Measurements from ENCODE around the gene SYNGR2.

Gene SYNGR2

DNA sequence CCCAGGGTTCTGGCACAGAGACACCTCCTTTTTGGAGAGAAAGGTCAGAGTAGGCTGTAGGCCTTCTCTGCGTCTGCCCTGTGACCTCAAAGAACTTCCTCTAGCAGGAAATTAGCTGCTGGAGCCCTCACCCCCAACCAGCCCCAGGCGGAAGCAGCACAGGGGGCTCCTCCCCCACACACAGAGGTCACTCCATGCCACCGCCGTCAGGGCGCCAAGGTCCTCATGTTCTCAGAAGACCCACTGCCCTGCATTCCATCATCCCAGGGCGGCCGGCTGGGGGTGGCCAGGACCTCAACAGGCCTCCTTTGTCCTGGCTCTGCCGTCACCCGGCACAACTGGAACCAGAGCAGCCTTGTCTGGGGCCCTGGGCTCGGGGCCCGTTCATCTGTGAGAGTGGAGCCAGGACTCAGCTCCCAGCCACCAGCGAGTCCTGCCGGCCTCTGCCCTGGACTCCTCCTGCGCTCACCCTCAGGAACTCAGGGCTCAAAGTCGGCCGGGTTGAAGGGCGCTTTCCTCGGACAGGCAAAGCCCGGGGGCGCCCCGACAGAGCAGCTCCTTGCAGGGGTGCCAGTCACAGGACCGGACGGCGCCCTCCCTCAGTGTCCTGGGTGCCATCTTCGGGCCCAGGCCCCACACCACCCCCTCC lies 41.0 kb upstream of the SYNGR2 start:
- no peak for TF ChIP-seq ZNF274 (IDR thresholded peaks at IDR 0.05; ENCODE audit: low read depth, low read length)
- no peak for TF ChIP-seq SUZ12 (IDR thresholded peaks at IDR 0.05; ENCODE audit: extremely low read depth, insufficient read depth, insufficient read length)
- TF ChIP-seq YY1 (IDR thresholded peaks at IDR 0.05; ENCODE audit: insufficient read depth, insufficient read length), result no peak
- peak overlapping the region; percentile 87 for H3K9ac ChIP-seq (ENCODE audit: insufficient read length, low read depth)
- peaks cover 40% of the 10 kb centered on the region for H3K4me1 ChIP-seq (ENCODE audit: insufficient read depth, insufficient read length)
- peaks cover 40% of the 10 kb centered on the region for H3K36me3 ChIP-seq (ENCODE audit: insufficient read depth, insufficient read length, low read length)
- no peaks in the 10 kb centered on the region for H3K9me3 ChIP-seq (ENCODE audit: insufficient read depth, low read length)
- DNase-seq (ENCODE audit: low read depth, low spot score), result no peak
- peak overlapping the region; percentile 77 for H3K4me3 ChIP-seq (ENCODE audit: insufficient read length, low read depth)
- peaks cover 19% of the 10 kb centered on the region for H3K27me3 ChIP-seq (ENCODE audit: insufficient read depth, insufficient read length)

DNA sequence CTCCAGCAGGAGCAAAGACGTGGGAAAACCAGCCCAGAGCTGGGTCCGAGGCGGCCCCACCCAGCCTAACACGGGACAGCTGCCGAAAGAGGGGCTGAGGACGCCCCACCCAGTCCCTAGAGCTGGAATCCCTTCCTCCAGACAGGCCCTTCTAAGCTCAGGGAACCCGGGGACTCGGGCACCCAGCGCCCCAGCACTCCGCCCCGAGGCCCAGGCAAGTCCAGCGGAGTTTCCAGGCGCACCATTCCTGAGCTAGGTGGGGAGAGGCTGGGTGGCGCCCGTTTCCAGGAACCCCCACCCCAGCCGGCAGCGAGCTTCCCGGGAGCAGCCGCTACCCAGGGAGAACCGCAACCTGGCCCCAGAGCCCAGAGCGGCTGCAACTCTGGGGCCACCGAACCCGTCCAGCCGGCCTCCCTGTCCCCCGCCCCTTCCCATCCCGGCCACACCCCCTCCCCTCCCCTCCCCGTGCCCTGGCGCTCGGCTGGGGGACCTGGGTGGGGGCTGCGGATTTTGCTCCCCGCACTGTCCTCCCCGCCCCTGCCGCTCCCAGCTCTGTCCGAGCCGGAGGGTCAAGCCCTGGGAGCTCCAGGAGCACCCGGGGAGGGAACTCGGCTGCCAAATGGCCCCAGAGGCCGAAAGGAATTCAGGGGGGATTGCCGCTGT lies 40.4 kb upstream of the SYNGR2 start:
- H3K27me3 ChIP-seq (ENCODE audit: insufficient read depth, insufficient read length), result peaks cover 25% of the 10 kb centered on the region
- peak overlapping the region; percentile 77 for H3K4me3 ChIP-seq (ENCODE audit: insufficient read length, low read depth)
- H3K36me3 ChIP-seq (ENCODE audit: insufficient read depth, insufficient read length, low read length), result peaks cover 34% of the 10 kb centered on the region
- TF ChIP-seq ZNF274 (IDR thresholded peaks at IDR 0.05; ENCODE audit: low read depth, low read length) (no peak), SUZ12 (IDR thresholded peaks at IDR 0.05; ENCODE audit: extremely low read depth, insufficient read depth, insufficient read length) (no peak), YY1 (IDR thresholded peaks at IDR 0.05; ENCODE audit: insufficient read depth, insufficient read length) (no peak)
- H3K9ac ChIP-seq (ENCODE audit: insufficient read length, low read depth), result peak overlapping the region; percentile 87
- no peaks in the 10 kb centered on the region for H3K9me3 ChIP-seq (ENCODE audit: insufficient read depth, low read length)
- H3K4me1 ChIP-seq (ENCODE audit: insufficient read depth, insufficient read length), result peaks cover 46% of the 10 kb centered on the region
- no peak for DNase-seq (ENCODE audit: low read depth, low spot score)

DNA sequence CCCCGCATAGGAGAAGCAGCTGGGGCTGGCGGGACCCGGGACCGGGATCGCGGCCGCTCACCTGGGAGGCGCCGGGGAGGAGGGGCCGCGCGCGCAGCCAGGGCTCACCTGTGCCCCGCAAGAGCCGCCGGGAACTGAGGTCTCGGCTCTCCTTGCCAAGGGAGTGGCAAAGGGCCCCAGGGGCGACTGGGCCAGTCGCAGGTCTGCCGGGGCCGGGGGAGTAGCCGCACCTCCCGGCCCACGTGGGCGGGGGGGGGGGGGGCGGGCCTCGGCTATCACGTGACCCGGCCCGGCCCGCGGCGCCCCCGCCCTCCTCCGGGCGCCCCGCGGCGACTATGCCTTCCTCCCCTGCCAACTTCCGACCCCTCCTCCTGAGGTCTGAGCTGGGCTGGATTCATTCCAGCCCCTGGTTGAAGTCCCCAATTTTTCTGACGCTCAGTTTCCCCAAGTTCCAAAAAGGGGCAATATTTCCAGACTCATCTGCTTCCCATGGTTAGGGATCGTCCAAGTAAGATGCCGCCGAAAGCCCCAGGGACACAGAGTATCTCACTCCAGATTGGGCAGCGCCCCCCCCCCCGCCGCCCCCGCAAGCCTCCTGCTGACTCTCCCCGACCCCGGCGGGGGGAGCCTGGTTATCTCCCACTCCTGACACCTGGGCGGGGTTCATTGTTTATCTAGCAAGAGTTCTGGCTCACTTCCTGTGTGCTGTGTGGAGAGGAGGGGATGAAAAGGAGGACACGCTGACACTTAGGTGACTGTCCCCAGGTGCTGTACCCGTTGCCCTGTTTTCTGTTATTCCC lies 39.6 kb upstream of the SYNGR2 start, which contains the start of gene TMC6:
TSS of gene TMC6 (minus strand) at position 205 of the 800 bp plus-strand sequence. CDS start 1,923 bp downstream, outside the sequence.
- H3K27me3 ChIP-seq (ENCODE audit: insufficient read depth, insufficient read length), result peaks cover 33% of the 10 kb centered on the region

DNA sequence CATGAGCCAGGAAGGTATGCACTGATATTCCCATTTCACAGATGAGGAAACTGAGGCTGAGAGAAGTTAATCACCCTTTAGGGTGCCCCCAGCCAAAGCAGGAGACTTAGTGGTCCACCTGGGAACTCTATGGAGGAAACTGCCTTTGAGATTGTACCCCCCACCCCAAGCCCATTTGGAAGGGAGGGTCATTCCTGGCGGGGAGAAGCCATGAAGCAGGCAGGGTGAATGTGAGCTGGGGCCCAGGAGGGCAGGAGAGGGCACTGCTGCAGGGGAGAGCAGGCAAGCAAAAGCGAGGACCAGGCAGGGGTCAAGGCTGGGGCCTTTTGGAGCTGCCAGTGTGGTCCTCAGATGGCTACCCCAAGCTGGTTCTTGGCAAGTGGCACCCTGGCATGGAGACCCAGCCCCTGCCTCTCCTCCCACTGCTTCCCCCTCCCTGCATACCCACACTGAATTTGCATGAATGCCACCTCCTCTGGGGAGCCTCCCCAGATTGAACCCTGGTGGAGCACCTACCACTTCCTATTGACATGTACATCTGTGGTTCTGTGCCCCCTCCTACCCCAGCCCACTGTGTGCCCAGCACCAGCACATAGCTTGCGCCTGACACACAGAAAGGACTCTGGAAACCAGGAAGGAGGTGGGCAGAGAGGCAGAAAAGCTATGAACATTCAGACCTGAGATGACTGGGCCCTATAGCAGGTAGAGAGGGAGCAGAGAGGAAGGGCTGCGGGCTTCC lies 38.9 kb upstream of the SYNGR2 start:
- H3K9me3 ChIP-seq (ENCODE audit: insufficient read depth, low read length), result no peaks in the 10 kb centered on the region
- no peak overlapping the region for H3K4me3 ChIP-seq (ENCODE audit: insufficient read length, low read depth)
- TF ChIP-seq ZNF274 (IDR thresholded peaks at IDR 0.05; ENCODE audit: low read depth, low read length), result no peak
- TF ChIP-seq SUZ12 (IDR thresholded peaks at IDR 0.05; ENCODE audit: extremely low read depth, insufficient read depth, insufficient read length), result no peak
- TF ChIP-seq YY1 (IDR thresholded peaks at IDR 0.05; ENCODE audit: insufficient read depth, insufficient read length), result no peak
- H3K36me3 ChIP-seq (ENCODE audit: insufficient read depth, insufficient read length, low read length), result peaks cover 19% of the 10 kb centered on the region
- peaks cover 37% of the 10 kb centered on the region for H3K27me3 ChIP-seq (ENCODE audit: insufficient read depth, insufficient read length)
- H3K9ac ChIP-seq (ENCODE audit: insufficient read length, low read depth), result no peak overlapping the region
- H3K4me1 ChIP-seq (ENCODE audit: insufficient read depth, insufficient read length), result peaks cover 43% of the 10 kb centered on the region
- no peak for DNase-seq (ENCODE audit: low read depth, low spot score)

More for the DNA sequence above, 39.6 kb upstream of the SYNGR2 start, which contains the start of gene TMC6:
- Histone ChIP-seq H3K36me3 (ENCODE audit: insufficient read depth, insufficient read length, low read length) (peaks cover 27% of the 10 kb centered on the region), H3K9ac (ENCODE audit: insufficient read length, low read depth) (peak within 1 kb of the TSS; percentile 87), H3K4me1 (ENCODE audit: insufficient read depth, insufficient read length) (peaks cover 46% of the 10 kb centered on the region), H3K4me3 (ENCODE audit: insufficient read length, low read depth) (peak within 1 kb of the TSS; percentile 77), H3K9me3 (ENCODE audit: insufficient read depth, low read length) (no peaks in the 10 kb centered on the region)
- TF ChIP-seq ZNF274 (IDR thresholded peaks at IDR 0.05; ENCODE audit: low read depth, low read length), result no peak
- no peak for TF ChIP-seq YY1 (IDR thresholded peaks at IDR 0.05; ENCODE audit: insufficient read depth, insufficient read length)
- no peak for TF ChIP-seq SUZ12 (IDR thresholded peaks at IDR 0.05; ENCODE audit: extremely low read depth, insufficient read depth, insufficient read length)
- no peak for DNase-seq (ENCODE audit: low read depth, low spot score)

DNA sequence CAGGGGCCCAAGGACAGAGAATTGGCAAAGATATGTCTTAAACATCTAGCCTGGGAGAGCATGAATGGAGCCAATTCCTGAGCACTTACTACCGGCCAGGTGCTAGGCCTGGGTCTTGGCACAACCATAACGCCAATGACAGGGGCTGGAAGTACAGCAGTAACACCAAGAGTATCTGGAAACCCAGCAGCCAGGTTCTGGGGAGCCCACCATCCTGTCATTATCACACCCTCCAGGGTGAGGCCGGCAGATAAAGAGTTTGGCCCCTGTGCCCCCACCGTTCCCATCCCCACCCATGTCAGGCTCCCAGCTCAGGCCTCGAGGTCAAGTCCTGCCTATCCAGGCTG lies 38.3 kb upstream of the SYNGR2 start:
- no peak for DNase-seq (ENCODE audit: low read depth, low spot score)
- no peaks in the 10 kb centered on the region for H3K9me3 ChIP-seq (ENCODE audit: insufficient read depth, low read length)
- peaks cover 13% of the 10 kb centered on the region for H3K36me3 ChIP-seq (ENCODE audit: insufficient read depth, insufficient read length, low read length)
- peaks cover 37% of the 10 kb centered on the region for H3K27me3 ChIP-seq (ENCODE audit: insufficient read depth, insufficient read length)
- H3K9ac ChIP-seq (ENCODE audit: insufficient read length, low read depth), result no peak overlapping the region
- no peak overlapping the region for H3K4me3 ChIP-seq (ENCODE audit: insufficient read length, low read depth)
- TF ChIP-seq SUZ12 (IDR thresholded peaks at IDR 0.05; ENCODE audit: extremely low read depth, insufficient read depth, insufficient read length) (no peak), ZNF274 (IDR thresholded peaks at IDR 0.05; ENCODE audit: low read depth, low read length) (no peak), YY1 (IDR thresholded peaks at IDR 0.05; ENCODE audit: insufficient read depth, insufficient read length) (no peak)
- H3K4me1 ChIP-seq (ENCODE audit: insufficient read depth, insufficient read length), result peaks cover 41% of the 10 kb centered on the region

DNA sequence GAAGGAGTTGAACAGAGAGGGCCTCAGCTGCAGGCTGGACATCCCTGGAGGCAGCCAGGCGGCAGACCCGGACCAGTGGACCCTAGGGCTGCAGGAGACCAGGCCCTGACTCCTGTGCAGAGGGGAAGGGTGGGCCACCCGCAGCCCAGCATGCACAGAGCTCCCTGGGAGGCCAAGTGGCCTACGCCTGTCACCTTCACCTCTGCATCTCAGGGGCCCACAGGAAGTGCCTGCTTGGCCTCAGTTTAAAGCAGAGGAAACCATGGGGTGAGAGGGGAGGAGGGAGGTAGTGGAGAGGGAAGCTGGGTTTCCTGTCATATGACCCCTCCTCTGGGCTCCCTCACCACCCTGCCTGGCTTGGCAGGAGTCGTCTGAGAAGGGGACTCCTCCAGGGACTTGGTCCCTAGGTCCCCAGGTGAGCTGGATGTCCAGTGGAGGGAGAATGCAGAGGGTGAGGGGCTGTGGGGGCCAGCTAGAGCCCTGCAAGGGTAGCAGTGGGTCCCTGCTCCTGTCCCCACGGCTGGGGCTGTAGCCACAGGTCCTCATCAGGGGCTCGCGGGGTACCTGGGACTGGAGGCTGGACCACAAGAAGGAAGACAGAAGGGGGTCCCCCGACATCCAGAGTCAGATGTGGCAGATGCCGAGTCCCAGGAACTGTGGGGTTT lies 37.8 kb upstream of the SYNGR2 start, which contains the start of gene TMC8:
TSS of gene TMC8 (plus strand) at position 335 of the 665 bp plus-strand sequence. CDS start 818 bp downstream, outside the sequence.
- peak within 1 kb of the TSS; percentile 58 for H3K9ac ChIP-seq (ENCODE audit: insufficient read length, low read depth)
- DNase-seq (ENCODE audit: low read depth, low spot score), result no peak
- H3K4me3 ChIP-seq (ENCODE audit: insufficient read length, low read depth), result peak within 1 kb of the TSS; percentile 29

More for the DNA sequence above, 37.8 kb upstream of the SYNGR2 start, which contains the start of gene TMC8:
- TF ChIP-seq ZNF274 (IDR thresholded peaks at IDR 0.05; ENCODE audit: low read depth, low read length) (no peak), YY1 (IDR thresholded peaks at IDR 0.05; ENCODE audit: insufficient read depth, insufficient read length) (no peak), SUZ12 (IDR thresholded peaks at IDR 0.05; ENCODE audit: extremely low read depth, insufficient read depth, insufficient read length) (no peak)
- H3K36me3 ChIP-seq (ENCODE audit: insufficient read depth, insufficient read length, low read length), result peaks cover 8% of the 10 kb centered on the region
- H3K9me3 ChIP-seq (ENCODE audit: insufficient read depth, low read length), result no peaks in the 10 kb centered on the region
- peaks cover 37% of the 10 kb centered on the region for H3K27me3 ChIP-seq (ENCODE audit: insufficient read depth, insufficient read length)
- H3K4me1 ChIP-seq (ENCODE audit: insufficient read depth, insufficient read length), result peaks cover 36% of the 10 kb centered on the region

All from NT2/D1 (cell line).